ENCODE measurements around the gene VAMP8.
"Not testable (repeated sequence)": the region's sequence is repeated elsewhere in the genome, so short reads cannot be mapped to it uniquely, and the experiment has no call there.

The VAMP8 gene

DNA sequence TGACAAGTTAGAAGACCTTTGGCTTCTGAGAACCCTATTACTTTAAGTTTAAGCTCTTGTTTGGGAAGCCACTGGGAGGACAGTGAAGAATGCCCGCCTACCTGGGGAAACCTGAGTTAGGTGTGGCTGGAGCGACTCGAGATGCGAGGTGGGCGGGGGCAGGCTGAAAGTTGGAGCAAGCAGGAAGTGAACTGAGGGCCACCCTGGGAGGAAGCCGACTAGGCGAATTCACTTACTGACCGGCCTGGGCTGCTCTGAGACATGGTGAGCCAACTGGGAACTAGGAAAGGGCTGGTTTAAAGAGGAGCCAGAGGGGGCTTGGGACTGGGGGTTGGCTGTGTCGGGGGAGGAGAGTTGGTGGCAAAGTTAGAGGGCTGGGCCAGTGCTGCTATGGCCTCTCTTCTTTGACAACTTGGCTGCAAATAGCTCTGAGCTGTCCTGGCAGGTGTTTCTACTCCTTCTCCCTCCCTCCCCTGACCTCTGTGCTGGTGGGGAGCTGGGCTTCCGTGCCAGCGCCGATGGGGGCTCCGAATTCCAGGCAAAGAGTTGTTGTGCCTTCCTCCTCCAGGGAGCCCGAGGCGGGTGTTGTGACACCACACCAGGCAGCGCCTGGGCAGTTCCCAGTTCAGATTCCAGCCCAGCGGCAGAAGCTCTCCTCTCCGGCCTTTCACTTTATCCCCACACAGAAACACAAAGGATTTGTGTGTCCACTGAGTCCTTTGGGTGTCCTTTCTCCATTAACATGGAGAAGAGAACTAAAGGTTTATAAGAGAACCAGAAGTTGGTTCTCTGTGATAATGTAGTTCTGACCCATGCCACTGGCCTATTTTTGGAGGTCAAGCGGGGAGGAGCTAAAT lies at the start of gene VAMP8:
TSS of gene VAMP8 (plus strand) at position 201 of the 857 bp plus-strand sequence. CDS start at position 262, 61 bp downstream.
- peak; percentile 45 for DNase-seq (ENCODE audit: low read depth)

GRCh38 chr2:85527787-85528186 lies 49.6 kb upstream of the VAMP8 start:
- DNase-seq (ENCODE audit: low read depth): no peak

GRCh38 chr2:85528355-85528754 lies 49.0 kb upstream of the VAMP8 start:
- DNase-seq (ENCODE audit: low read depth): no peak

DNA sequence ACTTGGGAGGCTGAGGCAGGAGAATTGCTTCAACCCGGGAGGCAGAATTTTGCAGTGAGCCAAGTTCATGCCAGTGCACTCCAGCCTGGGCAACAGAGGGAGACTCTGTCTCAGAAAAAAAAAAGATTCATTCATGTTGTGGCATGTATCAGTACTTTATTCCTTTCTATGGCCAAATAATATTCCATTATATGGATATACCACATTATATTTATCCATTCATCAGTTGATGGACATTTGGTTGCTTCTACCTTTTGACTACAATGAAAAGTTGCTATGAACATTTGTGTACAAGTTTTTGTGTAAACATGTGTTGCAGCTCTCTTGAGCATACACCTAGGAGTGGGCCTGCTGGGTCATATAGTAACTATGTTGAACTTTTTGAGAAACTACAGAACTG lies 47.6 kb upstream of the VAMP8 start:
- DNase-seq (ENCODE audit: low read depth): no peak

GRCh38 chr2:85531589-85531988 lies 45.8 kb upstream of the VAMP8 start:
- no peak for DNase-seq (ENCODE audit: low read depth)

DNA sequence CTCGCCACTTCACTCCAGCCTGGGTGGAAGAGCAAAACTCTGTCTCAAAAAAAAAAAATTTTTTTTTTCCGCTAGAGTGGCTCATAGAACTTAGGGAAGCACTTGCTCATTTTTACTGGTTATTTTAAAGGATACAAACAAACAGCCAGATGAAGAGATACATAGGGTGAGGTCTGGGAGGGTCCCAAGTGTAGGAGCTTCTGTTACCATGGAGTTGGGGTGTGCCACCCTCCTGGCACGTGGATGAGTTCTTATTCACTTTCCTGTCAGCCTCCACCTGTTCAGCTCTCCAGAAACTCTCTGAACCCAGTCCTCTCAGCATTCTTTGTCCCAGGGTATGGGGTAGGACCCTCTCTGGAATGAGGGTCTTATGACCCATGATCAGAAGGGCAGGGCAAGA lies 43.3 kb upstream of the VAMP8 start:
- no peak for DNase-seq (ENCODE audit: low read depth)

GRCh38 chr2:85534881-85535280 lies 42.5 kb upstream of the VAMP8 start:
- no peak for DNase-seq (ENCODE audit: low read depth)

- DNase-seq (ENCODE audit: low read depth): no peak
Observed at GRCh38 chr2:85536479-85536878, 40.9 kb upstream of the VAMP8 start.

DNA sequence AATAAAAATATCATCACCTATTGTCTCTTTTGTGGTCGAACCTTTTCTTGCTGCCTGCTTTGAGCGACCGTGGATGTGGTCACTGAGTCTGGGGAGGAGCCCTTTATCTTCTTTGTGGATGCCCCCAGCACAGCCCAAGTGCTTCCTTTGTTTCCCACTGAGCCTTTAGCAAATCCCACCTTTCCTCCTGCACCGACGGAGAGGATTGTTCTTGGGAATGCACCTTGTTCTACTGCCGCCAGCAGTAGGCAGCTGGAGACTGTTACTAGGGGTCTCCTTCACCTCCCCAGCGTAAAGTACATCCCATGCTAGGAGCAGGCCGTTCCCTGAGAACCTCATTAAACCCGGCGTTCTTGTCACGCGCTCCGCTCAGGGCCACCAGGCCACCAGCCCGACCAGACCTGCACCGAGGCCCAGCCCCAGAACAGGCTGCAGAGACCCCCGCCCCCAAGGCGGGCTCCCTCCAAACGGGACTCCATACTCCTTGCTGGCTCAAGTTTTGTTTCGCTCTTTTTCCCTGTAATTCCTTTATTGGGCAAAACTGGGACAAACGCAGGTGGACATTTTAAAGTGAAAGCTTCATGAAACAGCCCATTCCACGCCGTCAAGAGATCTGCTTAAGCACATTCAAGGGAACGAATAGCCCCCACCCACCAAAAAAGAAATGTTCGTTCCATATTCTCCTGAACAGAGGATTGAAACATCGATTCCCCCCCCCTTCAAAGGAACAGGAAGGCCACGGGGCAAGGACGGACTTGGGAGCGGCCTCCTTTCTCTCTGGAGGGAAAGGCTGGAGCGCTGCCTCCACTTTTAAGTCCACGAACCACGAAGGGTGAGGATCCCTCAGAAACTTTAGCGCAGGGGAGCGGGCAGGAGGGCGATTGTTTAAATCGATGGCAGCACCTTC lies 39.5 kb upstream of the VAMP8 start:
- no peak for DNase-seq (ENCODE audit: low read depth)

GRCh38 chr2:85538507-85539360 lies 38.7 kb upstream of the VAMP8 start, which contains the start of gene MAT2A:
Gene MAT2A, plus strand, starts transcription at chr2:85539168. Its CDS starts 120 bp downstream, at chr2:85539288.
- DNase-seq (ENCODE audit: low read depth): peak; percentile 80

GRCh38 chr2:85539361-85540132 lies 37.8 kb upstream of the VAMP8 start:
- peak; percentile 64 for DNase-seq (ENCODE audit: low read depth)

DNA sequence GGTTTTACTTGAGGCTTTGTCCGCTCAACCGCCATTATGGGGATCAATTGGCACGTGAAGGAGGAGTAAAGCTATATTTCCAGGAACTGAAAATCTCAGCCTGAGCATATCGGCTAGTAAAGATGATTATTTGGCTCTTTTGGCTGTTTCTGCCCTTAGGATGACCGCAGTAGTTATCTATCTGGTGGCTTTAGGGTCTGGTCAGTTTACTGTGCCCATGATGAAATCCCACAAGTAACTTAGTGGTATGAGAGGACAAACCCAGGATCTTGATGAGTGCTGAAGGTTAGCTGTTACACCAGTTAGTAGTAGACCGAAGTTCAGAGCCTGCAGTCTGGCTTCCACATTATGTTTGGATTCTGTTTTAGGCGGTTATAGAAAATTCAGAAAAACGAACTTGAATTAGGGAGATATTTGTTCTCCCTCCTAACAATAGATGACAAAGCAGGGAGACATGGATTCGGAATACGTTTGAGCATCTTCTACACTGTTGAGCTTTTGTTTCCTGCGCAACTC lies 37.2 kb upstream of the VAMP8 start:
- DNase-seq (ENCODE audit: low read depth): no peak

DNA sequence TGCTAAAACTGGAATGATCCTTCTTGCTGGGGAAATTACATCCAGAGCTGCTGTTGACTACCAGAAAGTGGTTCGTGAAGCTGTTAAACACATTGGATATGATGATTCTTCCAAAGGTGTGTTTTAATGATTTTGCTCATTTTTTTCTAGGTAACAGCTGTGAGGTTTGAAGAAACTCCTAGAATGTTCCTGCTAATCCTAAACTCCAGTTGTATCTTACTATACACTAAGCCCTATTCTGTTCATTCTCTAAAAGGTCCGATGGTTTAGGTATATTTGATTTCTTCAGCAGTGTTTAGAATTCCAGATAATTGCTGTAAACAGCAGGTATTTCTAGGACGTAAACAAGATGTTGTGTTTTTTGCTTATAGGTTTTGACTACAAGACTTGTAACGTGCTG lies 36.1 kb upstream of the VAMP8 start:
- no peak for DNase-seq (ENCODE audit: low read depth)

DNA sequence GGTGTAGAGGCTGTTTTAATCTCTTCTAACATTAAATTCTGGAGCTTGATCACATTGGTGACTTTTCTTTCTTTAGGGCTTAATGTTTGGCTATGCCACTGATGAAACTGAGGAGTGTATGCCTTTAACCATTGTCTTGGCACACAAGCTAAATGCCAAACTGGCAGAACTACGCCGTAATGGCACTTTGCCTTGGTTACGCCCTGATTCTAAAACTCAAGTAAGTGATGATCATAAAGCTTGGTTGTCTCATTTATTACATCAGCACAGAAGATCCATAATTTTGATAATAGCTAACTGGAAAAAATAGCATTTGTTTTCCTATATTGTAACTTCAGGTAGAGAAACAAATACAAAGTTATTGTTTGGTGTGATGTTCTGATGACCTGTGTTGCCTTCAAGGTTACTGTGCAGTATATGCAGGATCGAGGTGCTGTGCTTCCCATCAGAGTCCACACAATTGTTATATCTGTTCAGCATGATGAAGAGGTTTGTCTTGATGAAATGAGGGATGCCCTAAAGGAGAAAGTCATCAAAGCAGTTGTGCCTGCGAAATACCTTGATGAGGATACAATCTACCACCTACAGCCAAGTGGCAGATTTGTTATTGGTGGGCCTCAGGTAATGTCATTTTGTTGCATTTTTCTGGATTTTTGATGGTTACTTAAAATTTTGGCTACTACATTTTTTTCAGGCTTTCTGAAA lies 35.5 kb upstream of the VAMP8 start:
- no peak for DNase-seq (ENCODE audit: low read depth)

DNA sequence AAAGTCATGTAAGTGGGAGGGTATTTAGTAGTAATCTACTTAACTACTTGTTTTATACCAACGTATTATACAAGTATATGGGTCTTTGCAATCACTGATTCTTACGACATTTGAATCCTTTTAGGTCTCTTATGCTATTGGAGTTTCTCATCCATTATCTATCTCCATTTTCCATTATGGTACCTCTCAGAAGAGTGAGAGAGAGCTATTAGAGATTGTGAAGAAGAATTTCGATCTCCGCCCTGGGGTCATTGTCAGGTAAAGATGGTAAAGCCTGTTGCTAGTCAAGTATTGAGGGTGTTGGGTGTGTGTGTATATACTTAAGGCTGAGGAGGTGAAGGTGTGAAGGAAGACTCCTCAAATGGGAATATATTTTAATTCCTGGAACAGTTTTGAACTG lies 34.6 kb upstream of the VAMP8 start:
- no peak for DNase-seq (ENCODE audit: low read depth)

DNA sequence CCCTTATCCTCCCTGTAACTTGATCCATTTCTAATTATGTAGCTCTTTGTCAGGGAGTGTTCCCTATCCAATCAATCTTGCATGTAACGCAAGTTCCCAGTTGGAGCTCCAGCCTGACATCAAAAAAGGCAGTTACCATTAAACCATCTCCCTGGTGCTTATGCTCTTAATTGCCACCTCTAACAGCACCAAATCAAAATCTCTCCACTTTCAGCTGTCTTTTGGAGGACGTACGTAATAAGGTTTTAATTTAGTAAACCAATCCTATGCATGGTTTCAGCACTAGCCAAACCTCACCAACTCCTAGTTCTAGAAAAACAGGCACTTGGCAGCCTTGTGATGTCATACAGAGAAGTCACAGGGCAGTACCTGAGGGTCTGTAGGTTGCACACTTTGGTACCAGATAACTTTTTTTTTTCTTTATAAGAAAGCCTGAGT lies 33.1 kb upstream of the VAMP8 start:
- not testable (repeated sequence) for DNase-seq (ENCODE audit: low read depth)

GRCh38 chr2:85544915-85545779 lies 32.2 kb upstream of the VAMP8 start:
- not testable (repeated sequence) for DNase-seq (ENCODE audit: low read depth)

DNA sequence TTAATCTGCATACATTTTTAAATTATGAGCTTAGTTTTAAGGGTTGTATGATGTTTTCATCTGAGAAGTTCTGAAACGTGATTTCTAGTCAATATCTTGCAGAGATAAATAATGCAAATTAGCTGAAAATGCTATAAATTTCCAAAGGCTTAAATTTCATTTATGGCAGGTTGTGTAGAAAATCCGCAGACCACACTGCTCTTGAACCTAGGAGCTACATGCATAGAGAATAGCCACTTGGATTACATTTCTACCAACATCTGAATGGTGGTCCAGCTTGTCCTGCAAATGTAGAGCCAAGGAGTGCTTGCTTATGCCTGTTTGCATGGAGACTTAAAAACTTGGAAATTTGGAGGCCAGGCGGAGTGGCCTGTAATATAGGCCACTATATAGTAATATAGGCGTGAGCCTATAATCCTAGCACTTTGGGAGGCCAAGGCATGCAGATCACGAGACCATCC lies 31.6 kb upstream of the VAMP8 start:
- no peak for DNase-seq (ENCODE audit: low read depth)

All from activated gamma-delta T cell treated with anti-CD3 and anti-CD28 coated beads, Interleukin-2, amount 50 U/mL, for 16 hours (primary cell).